GM12878 (cell line): ENCODE results near the gene C1QTNF9B. TPM values are rescaled to one million over a fixed set of nuclear protein-coding genes. Genes with fewer than 3 reads are reported as not detected.

Experiments
- ATAC-seq: fragments of 200-7000 bp; cut with Tn5 transposase; 3 replicates; pipeline ENCODE4 v1.9.1; 2020; ENCODE audit warnings: mild to moderate bottlenecking, moderate library complexity
- BruUV-seq: library from RNA; stranded (reverse); fragments of 400-500 nt; replicated peaks from 2 replicates; lab custom pipeline; 2021; lab: Mats Ljungman, UMichigan
- CTCF ChIA-PET: fragments of 300-600 bp; sonication (Branson Sonifier 250); formaldehyde crosslinking; extraction: SDS; loops from one replicate; lab custom pipeline; 2021; ENCODE audit warnings: inconsistent platforms; lab: Yijun Ruan, JAX
- POLR2A ChIA-PET: fragments of 350-600 bp; formaldehyde crosslinking; extraction: SDS; loops from one replicate; lab custom pipeline; 2021; ENCODE audit warnings: inconsistent platforms; lab: Charles Lee
- RAD21 ChIA-PET: fragments of 300-600 bp; sonication (Branson Sonifier 250); formaldehyde crosslinking; loops from one replicate; lab custom pipeline; 2023; ENCODE audit warnings: antibody characterized with exemption; ENCODE audit not compliant: unreplicated experiment; lab: Charles Lee
- SMC1A ChIA-PET: fragments of 300-600 bp; sonication (Branson Sonifier 250); formaldehyde crosslinking; loops from one replicate; lab custom pipeline; 2023; ENCODE audit not compliant: unreplicated experiment, uncharacterized antibody; lab: Charles Lee
- DNase-seq: peaks from one replicate; pipeline ENCODE4 v3.0.0-alpha.2; 2011; ENCODE audit warnings: low read depth, low spot score
- FAIRE-seq: peaks from 3 replicates; lab custom pipeline; 2011; peaks lifted over from hg19 to GRCh38; lab: Jason Lieb, UNC
- H2AFZ ChIP-seq: 2 replicates; pipeline ENCODE4 v1.6.0; 2011; ENCODE audit warnings: low read depth, low read length, control low read depth; ENCODE audit not compliant: control insufficient read depth
- H3K27ac ChIP-seq: 2 replicates; pipeline ENCODE4 v1.5.1; 2011; ENCODE audit warnings: control low read depth; ENCODE audit not compliant: control insufficient read depth, insufficient read depth
- H3K27me3 ChIP-seq, 2 experiments: replicated peaks in 1 of 2; 2 replicates each; pipeline versions ENCODE4 v1.6.0 to v1.6.1; 2011; ENCODE audit warnings: low read length in 1 of 2; ENCODE audit not compliant: control insufficient read depth in 2 of 2, insufficient read depth in 2 of 2
- H3K36me3 ChIP-seq, 2 experiments: 2 replicates each; pipeline ENCODE4 v1.5.1; 2011; ENCODE audit warnings: low read length in 1 of 2; ENCODE audit not compliant: control insufficient read depth in 2 of 2, insufficient read depth in 2 of 2
- H3K4me1 ChIP-seq: 2 replicates; pipeline ENCODE4 v1.6.1; 2011; ENCODE audit warnings: mild to moderate bottlenecking, low read length, moderate library complexity, mixed read lengths; ENCODE audit not compliant: control insufficient read depth, insufficient read depth
- H3K4me2 ChIP-seq: 2 replicates; pipeline ENCODE4 v1.6.0; 2011; ENCODE audit warnings: control low read depth; ENCODE audit not compliant: control insufficient read depth, insufficient read depth
- H3K4me3 ChIP-seq: fragments of 200-600 bp; sonication (generic); 2 replicates; pipeline ENCODE4 v1.5.1; 2016
- H3K79me2 ChIP-seq: 2 replicates; pipeline ENCODE4 v1.6.0; 2011; ENCODE audit warnings: low read length; ENCODE audit not compliant: control insufficient read depth, insufficient read depth
- H3K9ac ChIP-seq: 2 replicates; pipeline ENCODE4 v1.8.0; 2011; ENCODE audit warnings: low read length, control low read depth, mixed read lengths; ENCODE audit not compliant: control insufficient read depth, insufficient read depth
- H3K9me3 ChIP-seq: replicated peaks from 3 replicates; pipeline ENCODE4 v1.5.1; 2011; ENCODE audit warnings: mild to moderate bottlenecking, low read length; ENCODE audit not compliant: control insufficient read depth, insufficient read depth
- H4K20me1 ChIP-seq: 2 replicates; pipeline ENCODE4 v1.6.0; 2011; ENCODE audit not compliant: control insufficient read depth, insufficient read depth
- BMI1 ChIP-seq: fragments of 450-650 bp; IDR thresholded peaks from 2 replicates; pipeline ENCODE4 v1.6.1; 2016; ENCODE audit warnings: mild to moderate bottlenecking, moderate library complexity, borderline replicate concordance
- CBX5 ChIP-seq: sonication (generic); IDR thresholded peaks from 2 replicates; pipeline ENCODE4 v1.6.1; 2016; ENCODE audit warnings: low read depth, moderate library complexity, mild to moderate bottlenecking, inconsistent platforms
- EGR1 ChIP-seq, 2 experiments: IDR thresholded peaks; 1 replicate in 1 of 2; 2 replicates in 1 of 2; pipeline ENCODE4 v1.6.1; 2011 to 2012; ENCODE audit warnings: low read depth in 2 of 2, low read length in 2 of 2, borderline replicate concordance in 1 of 2, mild to moderate bottlenecking in 1 of 2, moderate library complexity in 1 of 2
- JUNB ChIP-seq: IDR thresholded peaks from 2 replicates; pipeline ENCODE4 v1.6.1; 2016; ENCODE audit warnings: antibody characterized with exemption, mild to moderate bottlenecking
- LARP7 ChIP-seq: fragments of 450-650 bp; IDR thresholded peaks from 2 replicates; pipeline ENCODE4 v1.6.1; 2017; ENCODE audit warnings: mild to moderate bottlenecking
- MTA3 ChIP-seq: IDR thresholded peaks from 2 replicates; pipeline ENCODE4 v1.6.1; 2012; ENCODE audit warnings: low read length, inconsistent platforms, borderline replicate concordance
- NFXL1 ChIP-seq: fragments of 450-650 bp; IDR thresholded peaks from 2 replicates; pipeline ENCODE4 v1.6.1; 2017; ENCODE audit warnings: antibody characterized with exemption, mild to moderate bottlenecking, borderline replicate concordance
- NR2C1 ChIP-seq: fragments of 450-650 bp; IDR thresholded peaks from 2 replicates; pipeline ENCODE4 v1.6.1; 2017; ENCODE audit warnings: antibody characterized with exemption, mild to moderate bottlenecking, moderate library complexity
- NR2F1 ChIP-seq: fragments of 450-650 bp; conservative IDR thresholded peaks from 2 replicates; pipeline ENCODE4 v1.6.1; 2017; ENCODE audit warnings: mild to moderate bottlenecking
- PAX5 ChIP-seq: IDR thresholded peaks from 2 replicates; pipeline ENCODE4 v1.6.1; 2011; ENCODE audit warnings: low read depth, low read length, borderline replicate concordance
- PAX8 ChIP-seq: fragments of 450-650 bp; IDR thresholded peaks from 2 replicates; pipeline ENCODE4 v1.6.1; 2017; ENCODE audit warnings: mild to moderate bottlenecking, moderate library complexity
- SIX5 ChIP-seq: IDR thresholded peaks from 2 replicates; pipeline ENCODE4 v1.6.1; 2011; ENCODE audit warnings: mild to moderate bottlenecking, low read depth, low read length, moderate library complexity; ENCODE audit not compliant: severe bottlenecking
- SMAD1 ChIP-seq: fragments of 450-650 bp; IDR thresholded peaks from 2 replicates; pipeline ENCODE4 v1.6.1; 2018; ENCODE audit warnings: mild to moderate bottlenecking, low read depth; ENCODE audit not compliant: partially characterized antibody
- SREBF2 ChIP-seq: IDR thresholded peaks from 2 replicates; pipeline ENCODE4 v1.6.1; 2012; ENCODE audit warnings: mild to moderate bottlenecking, low read length
- YBX1 ChIP-seq: fragments of 450-650 bp; IDR thresholded peaks from 2 replicates; pipeline ENCODE4 v1.6.1; 2016; ENCODE audit warnings: antibody characterized with exemption
- ZNF217 ChIP-seq: fragments of 450-650 bp; IDR thresholded peaks from 2 replicates; pipeline ENCODE4 v1.6.1; 2017; ENCODE audit warnings: antibody characterized with exemption, mild to moderate bottlenecking
- WGBS: methylation state at CpG from one replicate; pipeline ENCODE4 v1.1.6; 2016; ENCODE audit warnings: low lambda C conversion rate; ENCODE audit not compliant: insufficient replicate concordance, insufficient coverage; ENCODE audit errors: missing lambda C conversion rate; 5-methylcytosine and 5-hydroxymethylcytosine counted together
- in situ Hi-C: fragments of 300-500 bp; cut with MboI; formaldehyde crosslinking; loops from 9 replicates; pipeline ENCODE4 v1.14.3; 2018; ENCODE audit warnings: mixed read lengths
- intact Hi-C: fragments of 100-400 bp; cut with micrococcal nuclease; formaldehyde crosslinking; loops from one replicate; pipeline ENCODE4 v1.14.2; 2022; ENCODE audit not compliant: unreplicated experiment
- polyA plus RNA-seq, 11 experiments: library from polyadenylated mRNA; depleted of rRNA in 4 of 11; unstranded in 6 of 11; stranded (reverse) in 5 of 11; fragments of >200 nt; fragmentation: Nextera tagmentation in 4 of 11; fragmentation: Illumina TruSeq in 1 of 11; extraction: Ambion mirVana in 4 of 11; extraction: Trizol in 1 of 11; gene quantifications; 1 replicate in 1 of 11; 2 replicates in 10 of 11; pipeline versions ENCODE4 v1.2.1 to v1.2.3, GENCODE V29; 2011 to 2016; ENCODE audit warnings: inconsistent platforms in 2 of 11, missing spikeins in 2 of 11, low read depth in 1 of 11
- total RNA-seq, 4 experiments: library from RNA; depleted of rRNA in 3 of 4; stranded (reverse); fragments of >200 nt in 3 of 4; fragmentation: Illumina TruSeq in 1 of 4; extraction: Trizol in 1 of 4; gene quantifications; 2 replicates each; pipeline versions ENCODE4 v1.2.1 to v1.2.3, GENCODE V29; 2013 to 2021
- TF ChIP-seq, protein P1 (sequence below): IDR thresholded peaks from 2 replicates; pipeline ENCODE4 v1.6.1; 2011; ENCODE audit warnings: borderline replicate concordance, low read depth, mild to moderate bottlenecking, moderate library complexity, mixed read lengths, low read length; ENCODE audit not compliant: insufficient read depth; ENCODE audit errors: extremely low read length
- TF ChIP-seq, protein P2 (sequence below): fragments of 450-650 bp; IDR thresholded peaks from 2 replicates; pipeline ENCODE4 v1.6.1; 2016; ENCODE audit warnings: mild to moderate bottlenecking

C1QTNF9B gene
- total and polyA plus RNA-seq, 10 of the 15 experiments (the other 5 are each of a cell fraction or from before 2014, with no cell fraction given): 0.10 to 0.48 (median 0.32) TPM; not detected in 6

DNA sequence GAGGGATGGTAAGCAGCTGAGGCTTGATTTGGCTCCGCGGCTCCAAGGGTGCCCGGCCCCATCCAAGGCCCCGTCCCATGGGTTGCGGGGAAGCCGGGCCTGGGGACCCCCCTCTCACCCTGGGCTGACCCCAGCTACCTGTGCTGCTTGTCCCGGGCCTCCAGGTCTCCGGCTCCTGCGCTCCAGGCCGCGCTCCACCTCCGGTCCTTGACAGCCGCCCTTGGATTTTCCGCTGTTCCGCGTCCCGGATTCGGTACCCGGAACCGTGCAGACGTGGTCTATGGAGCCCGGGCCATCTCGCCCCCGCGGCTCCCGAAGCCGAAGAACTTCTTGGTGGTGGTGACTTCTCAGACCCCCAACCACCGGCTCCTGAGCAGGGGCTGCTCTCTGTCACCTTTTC is 48.3 kb upstream of the C1QTNF9B start:
- no peak overlapping the region for H3K9ac ChIP-seq
- no peak for DNase-seq
- WGBS: 72% methylated on average over 28 of the region's 28 CpGs
- no peaks in the 10 kb centered on the region; a peak in 1 of 4 replicates for H3K27me3 ChIP-seq
- ATAC-seq: no peak
- SMC1A ChIA-PET: no interaction called here
- H3K27ac ChIP-seq: no peak overlapping the region
- in situ Hi-C loops: no loop called here
- intact Hi-C loops: no loop called here
- no peak overlapping the region for H3K4me2 ChIP-seq
- TF ChIP-seq PAX5: no peak
- no peak for TF ChIP-seq SIX5
- TF ChIP-seq, protein P1, sequence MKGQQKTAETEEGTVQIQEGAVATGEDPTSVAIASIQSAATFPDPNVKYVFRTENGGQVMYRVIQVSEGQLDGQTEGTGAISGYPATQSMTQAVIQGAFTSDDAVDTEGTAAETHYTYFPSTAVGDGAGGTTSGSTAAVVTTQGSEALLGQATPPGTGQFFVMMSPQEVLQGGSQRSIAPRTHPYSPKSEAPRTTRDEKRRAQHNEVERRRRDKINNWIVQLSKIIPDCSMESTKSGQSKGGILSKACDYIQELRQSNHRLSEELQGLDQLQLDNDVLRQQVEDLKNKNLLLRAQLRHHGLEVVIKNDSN: no peak
- TF ChIP-seq LARP7: no peak
- RAD21 ChIA-PET: no interaction called here
- POLR2A ChIA-PET: no interaction called here
- no peak for FAIRE-seq
- H3K4me3 ChIP-seq: no peak overlapping the region
- H3K79me2 ChIP-seq: no peaks in the 10 kb centered on the region
- no peaks in the 10 kb centered on the region for H3K36me3 ChIP-seq
- BruUV-seq: no TSS peak
- no peak overlapping the region for H2AFZ ChIP-seq
- CTCF ChIA-PET: interaction anchor here (1.1 kb wide), 1 partner anchor 24 kb away, joined by 3 read pairs; no protein-coding TSS in a partner anchor
- no peaks in the 10 kb centered on the region for H3K4me1 ChIP-seq
- H3K9me3 ChIP-seq: no peaks in the 10 kb centered on the region
- H4K20me1 ChIP-seq: no peaks in the 10 kb centered on the region

DNA sequence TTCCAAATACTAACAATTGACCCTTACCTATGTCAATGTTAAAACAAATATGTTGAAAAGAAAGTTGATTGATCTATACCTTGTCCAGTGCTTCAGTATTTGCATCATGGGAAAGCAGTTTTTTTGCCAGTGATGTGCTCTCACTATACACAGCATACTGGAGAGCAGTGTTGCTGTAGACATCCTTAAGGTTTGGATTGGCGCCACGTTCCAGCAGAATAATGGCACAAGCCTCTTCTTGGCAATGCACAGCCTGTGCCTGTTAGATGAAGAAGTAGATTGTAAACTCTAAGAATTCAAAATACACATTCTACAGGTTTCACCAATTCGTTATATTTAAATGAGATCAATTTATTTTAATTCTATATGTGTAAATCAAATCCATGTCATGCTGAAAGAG is 43.9 kb upstream of the C1QTNF9B start:
- ChIA-PET RAD21 (no interaction called here), SMC1A (interaction anchor here (0.6 to 1.3 kb wide), 2 partner anchors 17 to 1297 kb away, joined by 3 to 4 read pairs; no protein-coding TSS in a partner anchor), CTCF (no interaction called here), POLR2A (no interaction called here)
- Histone ChIP-seq H3K4me3 (no peak overlapping the region), H3K4me2 (no peak overlapping the region), H3K4me1 (no peaks in the 10 kb centered on the region), H4K20me1 (no peaks in the 10 kb centered on the region), H3K9ac (no peak overlapping the region), H3K27me3 (no peaks in the 10 kb centered on the region; a peak in 1 of 4 replicates), H3K79me2 (no peaks in the 10 kb centered on the region), H3K27ac (no peak overlapping the region), H2AFZ (no peak overlapping the region), H3K36me3 (no peaks in the 10 kb centered on the region), H3K9me3 (no peaks in the 10 kb centered on the region)
- FAIRE-seq (no peak), DNase-seq (no peak), ATAC-seq (no peak)
- intact Hi-C loops: no loop called here
- whole genome bisulfite sequencing: 49% methylated on average over 3 of the region's 3 CpGs
- in situ Hi-C loops: no loop called here
- BruUV-seq: no TSS peak
- no peak for TF ChIP-seq BMI1
- no peak for TF ChIP-seq MTA3
- TF ChIP-seq SMAD1: no peak
- no peak for TF ChIP-seq NFXL1
- no peak for TF ChIP-seq PAX8
- TF ChIP-seq SREBF2: no peak
- TF ChIP-seq NR2F1: no peak
- no peak for TF ChIP-seq NR2C1
- no peak for TF ChIP-seq CBX5
- TF ChIP-seq, protein P2, sequence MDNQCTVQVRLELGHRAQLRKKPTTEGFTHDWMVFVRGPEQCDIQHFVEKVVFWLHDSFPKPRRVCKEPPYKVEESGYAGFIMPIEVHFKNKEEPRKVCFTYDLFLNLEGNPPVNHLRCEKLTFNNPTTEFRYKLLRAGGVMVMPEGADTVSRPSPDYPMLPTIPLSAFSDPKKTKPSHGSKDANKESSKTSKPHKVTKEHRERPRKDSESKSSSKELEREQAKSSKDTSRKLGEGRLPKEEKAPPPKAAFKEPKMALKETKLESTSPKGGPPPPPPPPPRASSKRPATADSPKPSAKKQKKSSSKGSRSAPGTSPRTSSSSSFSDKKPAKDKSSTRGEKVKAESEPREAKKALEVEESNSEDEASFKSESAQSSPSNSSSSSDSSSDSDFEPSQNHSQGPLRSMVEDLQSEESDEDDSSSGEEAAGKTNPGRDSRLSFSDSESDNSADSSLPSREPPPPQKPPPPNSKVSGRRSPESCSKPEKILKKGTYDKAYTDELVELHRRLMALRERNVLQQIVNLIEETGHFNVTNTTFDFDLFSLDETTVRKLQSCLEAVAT: no peak
- TF ChIP-seq EGR1 (IDR thresholded peaks at IDR 0.05; ENCODE audit: borderline replicate concordance in 1 of 2, low read depth in 2 of 2, low read length in 2 of 2): no peak
- no peak for TF ChIP-seq YBX1
- no peak for TF ChIP-seq JUNB
- TF ChIP-seq ZNF217: no peak
